K562 (cell line): Measurements from ENCODE around the gene CTDSP2. TPM values are rescaled to one million over a fixed set of nuclear protein-coding genes. Genes with fewer than 3 reads are reported as not detected.

Experiments
- CEBPZ ChIP-seq: fragments of 150-350 bp; IDR thresholded peaks from 2 replicates; pipeline ENCODE4 v1.6.1; 2014; ENCODE audit warnings: low read depth, mild to moderate bottlenecking, low read length, borderline replicate concordance
- ELF1 ChIP-seq: fragments of 200-800 bp; sonication (Bioruptor generic); IDR thresholded peaks from 2 replicates; pipeline ENCODE4 v1.6.1; 2016; ENCODE audit warnings: missing genetic modification characterization, missing compliant biosample characterization
- ELK3 ChIP-seq: fragments of 450-650 bp; formaldehyde crosslinking; IDR thresholded peaks from 2 replicates; pipeline ENCODE4 v1.4.0; 2020; ENCODE audit warnings: mild to moderate bottlenecking
- EP300 ChIP-seq: IDR thresholded peaks from 2 replicates; pipeline ENCODE4 v1.6.1; 2012; ENCODE audit warnings: low read length, improper control_type of control experiment
- FOXA3 ChIP-seq, 2 experiments: fragments of 450-650 bp in 1 of 2; sonication (generic) in 1 of 2; formaldehyde crosslinking; IDR thresholded peaks in 1 of 2; conservative IDR thresholded peaks in 1 of 2; 2 replicates each; pipeline versions ENCODE4 v1.4.0 to v1.8.0; 2020 to 2022; ENCODE audit warnings: mild to moderate bottlenecking in 2 of 2, missing genetic modification reagents in 1 of 2
- GTF2F1 ChIP-seq: IDR thresholded peaks from 2 replicates; pipeline ENCODE4 v1.6.1; 2011; ENCODE audit warnings: low read depth, low read length, improper control_type of control experiment
- KHSRP ChIP-seq: fragments of 450-650 bp; IDR thresholded peaks from 2 replicates; pipeline ENCODE4 v1.6.1; 2017
- KLF13 ChIP-seq: fragments of 450-650 bp; IDR thresholded peaks from 2 replicates; pipeline ENCODE4 v1.6.1; 2016; ENCODE audit warnings: missing genetic modification characterization, low read depth, mild to moderate bottlenecking, missing compliant biosample characterization, moderate library complexity, borderline replicate concordance
- LCOR ChIP-seq: sonication (generic); formaldehyde crosslinking; IDR thresholded peaks from 2 replicates; pipeline ENCODE4 v1.8.0; 2022; ENCODE audit warnings: mild to moderate bottlenecking, missing genetic modification reagents
- POLR2AphosphoS2 ChIP-seq: IDR thresholded peaks from 2 replicates; pipeline ENCODE4 v1.6.1; 2012; ENCODE audit warnings: low read length, improper control_type of control experiment
- RFX5 ChIP-seq: IDR thresholded peaks from 2 replicates; pipeline ENCODE4 v1.6.1; 2011; ENCODE audit warnings: low read depth, mild to moderate bottlenecking, improper control_type of control experiment, low read length
- RNF2 ChIP-seq: sonication (generic); IDR thresholded peaks from 2 replicates; pipeline ENCODE4 v1.6.1; 2016
- SMAD4 ChIP-seq: fragments of 250-450 bp; sonication (Bioruptor Pico); conservative IDR thresholded peaks from 2 replicates; pipeline ENCODE4 v1.8.0; 2021; ENCODE audit warnings: inconsistent platforms, mild to moderate bottlenecking, moderate library complexity
- SMARCC2 ChIP-seq: fragments of 450-650 bp; IDR thresholded peaks from 2 replicates; pipeline ENCODE4 v1.6.1; 2017; ENCODE audit warnings: antibody characterized with exemption, moderate library complexity, mild to moderate bottlenecking, low read depth
- SP1 ChIP-seq: sonication (generic); formaldehyde crosslinking; IDR thresholded peaks from 2 replicates; pipeline ENCODE4 v1.8.1; 2022; ENCODE audit warnings: mild to moderate bottlenecking, missing genetic modification reagents
- TRIM25 ChIP-seq: fragments of 450-650 bp; IDR thresholded peaks from 2 replicates; pipeline ENCODE4 v1.7.0; 2016; ENCODE audit warnings: borderline replicate concordance
- YY1 ChIP-seq, 3 experiments: IDR thresholded peaks; 2 replicates each; pipeline ENCODE4 v1.6.1; 2011; ENCODE audit warnings: low read length in 2 of 3, mild to moderate bottlenecking in 2 of 3, moderate library complexity in 2 of 3, borderline replicate concordance in 1 of 3, control low read depth in 1 of 3, low read depth in 1 of 3; ENCODE audit not compliant: insufficient read depth in 3 of 3, insufficient replicate concordance in 2 of 3, control insufficient read depth in 1 of 3, insufficient read length in 1 of 3; ENCODE audit errors: extremely low read depth in 1 of 3
- ZNF133 ChIP-seq: fragments of 250-450 bp; sonication (Bioruptor Pico); IDR thresholded peaks from 2 replicates; pipeline ENCODE4 v1.4.0; 2020; ENCODE audit warnings: mild to moderate bottlenecking
- ZNF740 ChIP-seq, 3 experiments: fragments of 200-800 bp in 1 of 3; sonication (Bioruptor generic) in 1 of 3; sonication (generic) in 1 of 3; formaldehyde crosslinking in 1 of 3; IDR thresholded peaks; 2 replicates each; pipeline versions ENCODE4 v1.6.1 to v1.8.0; 2016 to 2022; ENCODE audit warnings: mild to moderate bottlenecking in 2 of 3, missing compliant biosample characterization in 2 of 3, missing genetic modification characterization in 2 of 3, missing genetic modification reagents in 1 of 3
- polyA plus RNA-seq, 8 experiments: library from polyadenylated mRNA; depleted of rRNA in 4 of 8; stranded (reverse) in 5 of 8; unstranded in 3 of 8; fragments of >200 nt; fragmentation: Nextera tagmentation in 2 of 8; fragmentation: Illumina TruSeq in 1 of 8; extraction: Ambion mirVana in 2 of 8; extraction: Trizol in 1 of 8; gene quantifications; 2 replicates each; pipeline versions ENCODE4 v1.2.1 to v1.2.3, GENCODE V29; 2011 to 2014; ENCODE audit warnings: inconsistent platforms in 1 of 8, missing spikeins in 1 of 8
- total RNA-seq, 7 experiments: library from RNA; depleted of rRNA in 6 of 7; stranded (reverse); fragments of >200 nt in 6 of 7; fragmentation: Illumina TruSeq in 2 of 7; extraction: Trizol in 2 of 7; gene quantifications; 2 replicates each; pipeline versions ENCODE4 v1.2.1 to v1.2.3, GENCODE V29; 2011 to 2021; ENCODE audit warnings: low replicate concordance in 1 of 7

CTDSP2 gene
- total and polyA plus RNA-seq, 9 of the 15 experiments (the other 6 are each of a cell fraction or from before 2014, with no cell fraction given) = 20.4 to 108 (median 47.7) TPM

GRCh38 chr12:57846577-57847319 lies at the start of gene CTDSP2 (continued):
- no peak for TF ChIP-seq CEBPZ
- TF ChIP-seq GTF2F1 = no peak
- peak; percentile 67 for TF ChIP-seq ELF1 (tag)
- no peak for TF ChIP-seq ZNF740 (CRISPR knock-in tag; IDR thresholded peaks at IDR 0.05)
- peak in 1 of 2 experiments; percentile 61; a peak in 1 of 4 replicates for TF ChIP-seq ZNF740 (tag; IDR thresholded peaks at IDR 0.05)
- no peak for TF ChIP-seq ZNF133 (CRISPR knock-in tag)
- TF ChIP-seq SP1 (CRISPR knock-in tag) = peak; percentile 65; the same call in 1 of the 2 replicates
- no peak for TF ChIP-seq SMARCC2
- peak; percentile 32; the same call in 1 of the 2 replicates for TF ChIP-seq EP300
- no peak for TF ChIP-seq TRIM25
- no peak for TF ChIP-seq KHSRP
- TF ChIP-seq KLF13 (tag) = peak; percentile 60; the same call in 1 of the 2 replicates
- TF ChIP-seq ELK3 (CRISPR knock-in tag) = no peak
- 0 out of 2 replicates have a peak, but pooled peaks have one; percentile 45 for TF ChIP-seq LCOR (CRISPR knock-in tag)
- TF ChIP-seq POLR2AphosphoS2 = no peak
- peak; percentile 24; the same call in 1 of the 2 replicates for TF ChIP-seq RNF2
- 0 out of 4 replicates have a peak, but pooled peaks of 1 of the 2 experiments have one; percentile 5 for TF ChIP-seq FOXA3 (CRISPR knock-in tag; conservative IDR thresholded peaks at IDR 0.05 in 1 of 2, IDR thresholded peaks at IDR 0.05 in 1 of 2)
- no peak for TF ChIP-seq RFX5
- TF ChIP-seq YY1 (IDR thresholded peaks at IDR 0.05; ENCODE audit: borderline replicate concordance in 1 of 3, control insufficient read depth in 1 of 3, extremely low read depth in 1 of 3, insufficient read depth in 3 of 3, insufficient read length in 1 of 3, insufficient replicate concordance in 2 of 3, low read depth in 1 of 3, low read length in 2 of 3) = peak in 1 of 3 experiments; percentile 66
- peak; percentile 42; the same call in 1 of the 2 replicates for TF ChIP-seq SMAD4 (CRISPR knock-in tag)
